Activated T-cell treated with anti-CD3 and anti-CD28 coated beads, Interleukin-2, amount 50 U/mL, for 72 hours (primary cell): ENCODE data around the gene NPHP4. TPM values are rescaled to one million over a fixed set of nuclear protein-coding genes. Genes with fewer than 3 reads are reported as not detected.
A peak's percentile ranks its signal among the peaks of the same experiment; 100 is the strongest.

Experiments used
- ATAC-seq, 2 donors: fragments of 150-1000 bp; cut with Tn5 transposase; replicated peaks in 1 of 2; 2 replicates each; pipeline ENCODE4 v1.10.0; 2021; ENCODE audit warnings: moderate library complexity in 2 of 2, mild to moderate bottlenecking in 1 of 2
- DNase-seq, 2 donors: peaks; one replicate each; pipeline ENCODE4 v3.0.0; 2021 to 2022; ENCODE audit warnings: mixed read lengths in 1 of 2
- H3K27ac Mint-ChIP-seq: one replicate; pipeline ENCODE4 v1.8.0; 2022; ENCODE audit warnings: mild to moderate bottlenecking, moderate library complexity, mixed read lengths
- H3K27me3 Mint-ChIP-seq: one replicate; pipeline ENCODE4 v1.8.0; 2022; ENCODE audit warnings: low read depth, mixed read lengths
- H3K36me3 Mint-ChIP-seq, 2 donors: one replicate each; pipeline ENCODE4 v1.8.0; 2022; ENCODE audit warnings: mixed read lengths in 2 of 2, mild to moderate bottlenecking in 1 of 2; ENCODE audit not compliant: insufficient read depth in 2 of 2
- H3K4me1 Mint-ChIP-seq: one replicate; pipeline ENCODE4 v1.8.0; 2022; ENCODE audit warnings: low read depth, mixed read lengths
- H3K4me3 Mint-ChIP-seq, 2 donors: one replicate each; pipeline ENCODE4 v1.8.0; 2022; ENCODE audit warnings: mild to moderate bottlenecking in 2 of 2, mixed read lengths in 2 of 2, moderate library complexity in 2 of 2
- H3K9me3 Mint-ChIP-seq, 2 donors: one replicate each; pipeline ENCODE4 v1.8.0; 2022; ENCODE audit warnings: mixed read lengths in 2 of 2
- total RNA-seq, 2 donors: library from RNA; stranded (reverse); gene quantifications; one replicate each; pipeline ENCODE4 v1.2.3, GENCODE V29; 2022

NPHP4 gene
- total RNA-seq, 2 donors from 2014 or later = 12.3 to 14.5 TPM

DNA sequence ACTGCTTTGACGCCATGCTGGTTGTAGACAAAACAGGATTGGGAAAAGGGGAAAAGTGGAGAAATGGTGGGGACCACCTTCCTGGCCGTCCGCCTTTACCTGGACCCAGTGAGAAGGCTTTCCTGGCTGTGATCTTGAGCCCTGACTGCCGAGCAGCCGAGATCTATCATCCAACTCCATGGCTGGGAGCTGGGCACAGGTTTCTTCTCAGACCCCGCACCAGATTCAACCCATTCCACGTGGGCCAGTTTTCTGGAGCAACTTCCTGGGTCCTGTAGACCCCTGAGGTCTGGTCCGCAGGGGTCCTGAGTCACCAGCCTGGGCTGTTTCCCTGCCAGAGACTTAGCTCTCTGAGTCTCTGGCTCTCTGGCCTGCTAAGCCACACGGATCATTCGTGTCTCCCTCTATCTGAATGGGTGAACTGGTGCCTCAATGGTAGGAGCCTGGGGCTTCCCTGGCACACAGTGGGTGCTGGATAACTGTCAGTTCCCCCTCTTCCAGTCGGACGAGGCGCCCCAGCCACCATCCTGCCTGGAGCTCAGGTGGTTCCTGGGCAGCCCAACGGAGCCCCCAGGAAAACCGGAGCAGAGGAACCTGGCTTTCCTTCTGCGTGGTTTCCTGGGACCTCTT is 4.5 kb upstream of the NPHP4 start:
- no peaks in the 10 kb centered on the region for H3K9me3 Mint-ChIP-seq
- peaks cover 19% of the 10 kb centered on the region for H3K4me1 Mint-ChIP-seq
- DNase-seq (no peak), ATAC-seq (no peak)
- H3K36me3 Mint-ChIP-seq = peaks cover 0 to 4% of the 10 kb centered on the region in 2 donors
- no peak overlapping the region for H3K4me3 Mint-ChIP-seq
- no peak overlapping the region for H3K27ac Mint-ChIP-seq
- H3K27me3 Mint-ChIP-seq = no peaks in the 10 kb centered on the region

DNA sequence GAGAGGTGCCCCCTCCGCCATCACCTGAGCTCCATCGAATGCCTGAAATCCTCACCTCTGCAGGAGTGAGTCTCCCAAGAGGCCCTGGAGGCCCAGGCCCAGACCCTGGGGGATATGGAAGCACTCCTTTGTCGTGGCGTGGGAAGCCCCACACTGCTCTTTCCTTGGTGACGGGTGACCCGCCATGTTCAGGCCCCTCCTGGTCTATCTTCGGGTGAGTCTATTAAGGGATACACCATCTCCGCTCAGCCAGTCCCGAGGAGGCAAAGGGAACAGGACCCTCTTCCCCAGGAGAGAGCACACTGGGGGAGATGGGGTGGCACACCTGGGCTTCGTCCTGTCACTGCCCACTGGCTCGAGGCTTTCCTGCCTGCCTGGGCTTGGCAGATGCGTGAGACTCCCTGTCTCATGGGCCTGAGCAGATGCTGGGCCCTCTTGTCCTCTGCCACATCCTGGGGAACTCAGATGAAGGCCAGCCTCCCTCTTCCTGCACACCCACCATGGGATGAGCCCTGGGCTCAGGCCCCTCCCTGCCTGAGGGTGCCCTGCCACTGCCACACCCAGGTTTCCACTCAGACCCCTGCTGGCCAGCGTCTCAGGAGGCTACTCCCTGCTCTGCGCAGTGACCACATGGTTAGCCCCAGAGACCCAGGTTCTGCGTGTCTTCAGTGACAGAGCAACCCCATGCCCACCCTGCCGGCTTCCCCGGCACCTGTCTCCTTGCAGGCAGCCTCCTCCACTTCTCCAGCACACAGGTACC is 3.8 kb upstream of the NPHP4 start:
- Mint-ChIP-seq H3K9me3 (no peaks in the 10 kb centered on the region), H3K27me3 (no peaks in the 10 kb centered on the region), H3K4me1 (peaks cover 22% of the 10 kb centered on the region), H3K36me3 (peaks cover 0 to 4% of the 10 kb centered on the region in 2 donors), H3K27ac (no peak overlapping the region), H3K4me3 (no peak overlapping the region)
- no peak for DNase-seq
- ATAC-seq = no peak

DNA sequence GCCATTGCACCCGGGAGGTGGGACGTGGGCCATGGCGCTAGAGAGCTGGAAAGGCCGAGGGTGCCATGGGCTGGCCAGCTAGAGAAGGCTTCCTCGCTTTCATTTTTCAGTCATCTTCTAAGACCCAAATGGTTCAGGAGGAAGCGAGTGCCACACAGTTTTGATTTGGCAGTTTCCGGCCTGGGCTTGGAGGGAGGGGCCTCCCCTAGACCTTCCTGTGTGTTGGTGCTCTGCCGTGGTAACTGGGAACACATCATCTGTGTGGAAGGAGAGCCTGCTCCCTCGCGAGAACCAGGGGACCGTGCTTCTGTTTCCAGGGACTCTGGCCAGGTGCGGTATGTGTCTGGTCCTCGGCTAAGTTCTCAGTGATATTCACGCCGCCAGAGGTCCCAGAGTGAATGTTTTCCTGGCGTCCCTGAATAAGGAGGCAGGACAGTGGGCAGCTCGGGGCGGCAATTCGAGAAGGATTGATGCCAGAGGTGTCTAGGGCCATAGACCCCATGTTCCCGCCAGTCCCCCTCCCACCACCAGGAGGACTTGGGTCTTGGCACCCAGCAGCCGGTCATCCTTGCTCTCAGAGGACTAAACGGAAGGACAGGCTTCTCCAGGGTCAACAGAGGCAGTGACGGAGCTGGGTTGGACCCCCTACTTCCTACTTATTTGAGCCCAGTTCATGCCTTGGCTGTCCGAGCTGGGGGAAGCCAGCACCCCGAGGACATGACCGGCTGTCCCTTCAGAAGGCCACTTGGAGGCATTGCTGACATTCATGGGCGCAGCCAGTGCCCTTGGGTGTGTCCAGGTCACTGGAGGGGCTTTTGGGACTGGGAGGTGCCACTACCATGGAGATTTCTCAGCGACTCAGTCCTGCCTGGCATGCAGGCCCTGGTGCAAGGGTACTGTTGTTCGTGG is 2.7 kb upstream of the NPHP4 start:
- Mint-ChIP-seq H3K4me1 (peaks cover 26% of the 10 kb centered on the region), H3K27me3 (no peaks in the 10 kb centered on the region), H3K4me3 (peak overlapping the region; percentile 87 to 98), H3K27ac (peak overlapping the region; percentile 85), H3K36me3 (peaks cover 0 to 6% of the 10 kb centered on the region in 2 donors), H3K9me3 (no peaks in the 10 kb centered on the region)
- ATAC-seq (peak; percentile 11 to 37), DNase-seq (peak; percentile 62 to 69)

DNA sequence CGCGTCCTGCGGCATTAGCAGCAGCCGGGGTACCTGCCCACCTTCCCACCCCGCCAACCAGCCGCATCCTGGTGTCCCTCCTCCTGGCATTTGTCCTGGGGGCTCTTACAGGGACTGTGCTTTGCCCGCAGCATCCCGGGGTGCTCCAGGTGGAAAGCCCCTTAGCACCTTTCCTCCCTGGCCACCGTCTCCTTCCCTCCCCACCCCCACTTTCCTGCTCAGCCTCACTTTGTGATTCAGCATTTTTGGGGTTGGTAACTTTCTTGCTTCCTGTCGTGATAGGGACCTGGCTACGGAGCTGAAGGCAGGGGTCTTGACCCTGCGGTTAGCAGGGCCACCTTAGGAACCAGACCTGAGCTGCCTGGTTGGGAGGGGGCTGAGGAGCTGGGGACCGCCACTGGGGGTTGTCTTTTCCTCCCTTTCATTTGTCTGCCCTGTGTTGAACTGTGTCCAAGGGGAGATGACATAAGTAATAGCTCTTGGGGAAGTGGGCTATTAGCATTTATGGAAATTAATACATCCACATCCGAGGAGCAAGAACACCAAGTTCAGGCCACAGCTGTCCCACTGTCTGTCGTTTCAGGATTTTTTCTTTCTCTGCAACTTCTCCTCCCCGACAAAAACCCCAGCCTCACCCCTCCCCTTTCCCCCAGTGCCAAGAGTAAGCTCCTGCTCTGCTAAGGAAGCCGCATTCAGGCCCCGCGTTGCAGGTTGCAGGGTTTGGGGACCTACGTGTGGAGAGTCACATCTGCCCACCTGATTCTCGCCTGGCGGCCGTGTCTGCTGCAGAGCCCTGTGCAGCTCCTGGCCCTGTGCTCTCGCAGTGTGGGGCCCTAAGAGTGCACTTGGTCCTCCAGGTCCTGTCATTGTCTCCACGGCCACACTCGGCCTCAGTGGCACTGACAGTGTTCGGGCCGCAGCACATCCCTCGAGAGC is 1.6 kb upstream of the NPHP4 start:
- Mint-ChIP-seq H3K27ac (peak overlapping the region; percentile 41), H3K36me3 (peaks cover 0 to 6% of the 10 kb centered on the region in 2 donors), H3K9me3 (no peaks in the 10 kb centered on the region), H3K4me3 (peak overlapping the region; percentile 87 to 98), H3K4me1 (peaks cover 26% of the 10 kb centered on the region), H3K27me3 (no peaks in the 10 kb centered on the region)
- no peak for ATAC-seq
- peak in 1 of 2 donors; percentile 21 for DNase-seq

DNA sequence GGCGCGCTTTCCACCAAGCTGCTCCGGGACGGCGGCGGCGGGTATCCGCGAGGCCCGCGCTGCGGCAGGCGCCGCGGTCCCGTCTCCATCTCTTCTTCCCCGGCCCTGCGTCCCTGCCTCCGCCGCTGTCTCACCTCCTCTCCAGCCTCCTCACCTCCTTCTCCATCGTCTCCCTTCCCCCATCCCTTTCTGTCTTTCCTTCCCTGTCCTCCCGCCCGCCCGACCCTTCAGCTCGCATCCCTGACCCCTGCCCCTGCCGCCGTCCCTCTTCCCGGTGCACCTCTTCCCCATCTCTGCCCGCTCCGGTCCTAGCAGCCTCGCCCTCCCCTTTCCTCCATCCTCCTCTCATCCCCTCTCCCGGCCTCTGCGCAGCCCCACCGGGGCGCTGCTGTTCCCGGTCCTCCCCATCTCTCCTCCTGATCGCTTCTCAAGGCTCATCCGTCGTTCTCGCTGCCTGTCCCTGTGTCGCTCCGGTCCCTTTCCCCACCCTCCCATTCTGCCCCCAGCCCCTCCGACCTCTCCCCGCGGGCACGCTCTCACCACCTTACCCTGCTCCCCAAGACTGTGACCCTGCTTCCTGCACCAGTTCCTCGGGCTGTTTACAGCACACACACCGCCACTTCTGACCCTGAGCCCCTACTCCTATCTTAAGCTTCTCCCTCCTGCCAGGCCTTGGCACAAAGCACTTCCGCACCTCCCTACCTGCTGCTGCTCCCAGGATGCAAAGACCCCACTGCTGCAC is 760 bp upstream of the NPHP4 start:
- peaks cover 0 to 6% of the 10 kb centered on the region in 2 donors for H3K36me3 Mint-ChIP-seq
- no peaks in the 10 kb centered on the region for H3K27me3 Mint-ChIP-seq
- ATAC-seq (no peak), DNase-seq (peak; percentile 25 to 30)
- peak overlapping the region; percentile 23 for H3K27ac Mint-ChIP-seq
- peak overlapping the region; percentile 87 to 98 for H3K4me3 Mint-ChIP-seq
- no peaks in the 10 kb centered on the region for H3K9me3 Mint-ChIP-seq
- peaks cover 26% of the 10 kb centered on the region for H3K4me1 Mint-ChIP-seq

DNA sequence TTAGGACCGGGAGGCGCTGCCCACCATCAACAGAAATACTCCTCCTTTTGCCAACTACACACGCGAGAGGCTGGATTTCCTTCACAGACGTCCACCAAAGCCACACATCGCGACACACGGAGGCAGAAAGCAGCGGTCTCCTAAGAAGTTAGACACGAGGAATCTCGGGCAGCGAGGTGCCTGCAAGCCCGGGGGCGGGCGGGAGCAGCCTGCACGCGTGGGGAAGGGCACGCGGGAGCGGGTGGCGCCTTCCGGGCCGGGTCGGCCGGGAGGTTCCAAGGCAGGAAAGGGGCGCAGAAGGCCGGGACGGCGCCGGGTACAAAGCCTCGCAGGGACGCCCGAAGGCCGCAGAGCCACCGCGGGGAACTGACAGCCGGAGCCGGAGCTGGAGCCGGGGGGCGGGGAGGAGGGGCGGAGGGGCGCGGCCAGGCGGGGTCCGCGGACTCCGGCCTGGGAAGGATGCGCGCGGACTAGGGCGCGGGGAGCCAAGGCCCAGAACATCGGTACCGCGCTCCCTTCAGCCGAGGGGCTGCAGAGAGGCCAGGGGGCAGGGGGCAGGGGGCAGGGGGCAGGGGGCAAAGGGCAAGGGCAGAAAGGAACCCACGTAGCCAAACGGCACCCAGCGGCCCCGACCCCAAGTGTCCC is 722 bp downstream of the NPHP4 start:
- DNase-seq (peak; percentile 48 to 66), ATAC-seq (peak; percentile 27 to 36)
- H3K4me1 Mint-ChIP-seq = peaks cover 26% of the 10 kb centered on the region
- H3K9me3 Mint-ChIP-seq = no peaks in the 10 kb centered on the region
- H3K27me3 Mint-ChIP-seq = no peaks in the 10 kb centered on the region
- peak overlapping the region; percentile 87 for H3K27ac Mint-ChIP-seq
- peak overlapping the region; percentile 87 to 98 for H3K4me3 Mint-ChIP-seq
- H3K36me3 Mint-ChIP-seq = peaks cover 0 to 6% of the 10 kb centered on the region in 2 donors

DNA sequence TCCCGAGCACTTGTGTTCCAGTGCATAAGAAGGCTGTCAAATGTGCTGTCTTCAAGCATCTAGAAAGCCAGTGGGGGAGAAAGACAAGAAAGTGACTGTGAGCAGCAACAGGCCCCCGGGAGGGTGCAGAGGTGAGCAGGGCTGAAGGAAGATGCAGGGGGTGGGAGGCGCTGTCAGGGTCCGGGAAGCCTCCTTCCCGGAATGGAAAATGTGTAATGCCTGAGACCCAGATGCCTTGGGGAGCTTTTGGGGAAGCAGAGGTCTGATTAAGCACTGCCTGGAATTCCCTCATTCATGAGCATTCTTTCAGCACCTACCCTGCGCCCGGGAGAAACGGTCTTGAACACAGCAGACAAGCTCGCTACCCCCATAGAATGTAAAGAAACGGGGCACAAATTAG is 1.3 kb downstream of the NPHP4 start:
- H3K27ac Mint-ChIP-seq = peak overlapping the region; percentile 87
- no peaks in the 10 kb centered on the region for H3K27me3 Mint-ChIP-seq
- no peak for ATAC-seq
- DNase-seq = no peak
- peak overlapping the region; percentile 87 to 98 for H3K4me3 Mint-ChIP-seq
- no peaks in the 10 kb centered on the region for H3K9me3 Mint-ChIP-seq
- peaks cover 0 to 6% of the 10 kb centered on the region in 2 donors for H3K36me3 Mint-ChIP-seq
- peaks cover 26% of the 10 kb centered on the region for H3K4me1 Mint-ChIP-seq

DNA sequence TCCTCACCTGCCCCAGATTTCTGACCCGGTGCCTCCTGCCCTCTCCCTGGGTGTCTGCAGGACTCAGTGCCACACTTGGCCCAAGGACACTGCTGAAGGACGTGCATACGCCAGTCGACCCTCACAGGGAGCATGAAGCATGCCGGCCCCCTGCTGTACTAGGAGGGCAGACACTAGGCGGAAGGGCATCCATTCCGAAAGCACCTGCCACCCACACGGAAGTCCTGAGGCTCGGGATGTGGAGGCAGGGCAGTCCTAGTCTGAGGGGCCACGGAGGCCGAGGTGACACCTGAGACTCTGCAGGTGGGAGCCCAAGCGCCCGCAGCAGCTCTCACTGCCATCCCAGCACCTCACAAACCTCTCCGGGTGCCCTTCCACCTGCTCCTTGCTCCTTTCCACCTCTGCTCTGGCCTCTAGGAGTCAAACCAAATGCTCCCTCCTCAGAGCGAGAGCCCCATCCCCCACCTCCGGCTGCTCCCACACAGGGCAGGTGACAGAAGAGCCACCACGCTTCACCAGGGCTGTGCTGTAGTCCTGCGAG is 2.4 kb downstream of the NPHP4 start:
- Mint-ChIP-seq H3K27me3 (no peaks in the 10 kb centered on the region), H3K36me3 (peaks cover 0 to 6% of the 10 kb centered on the region in 2 donors), H3K4me1 (peaks cover 21% of the 10 kb centered on the region), H3K4me3 (peak overlapping the region; percentile 33 to 55), H3K9me3 (no peaks in the 10 kb centered on the region), H3K27ac (no peak overlapping the region)
- ATAC-seq = no peak
- DNase-seq = no peak

DNA sequence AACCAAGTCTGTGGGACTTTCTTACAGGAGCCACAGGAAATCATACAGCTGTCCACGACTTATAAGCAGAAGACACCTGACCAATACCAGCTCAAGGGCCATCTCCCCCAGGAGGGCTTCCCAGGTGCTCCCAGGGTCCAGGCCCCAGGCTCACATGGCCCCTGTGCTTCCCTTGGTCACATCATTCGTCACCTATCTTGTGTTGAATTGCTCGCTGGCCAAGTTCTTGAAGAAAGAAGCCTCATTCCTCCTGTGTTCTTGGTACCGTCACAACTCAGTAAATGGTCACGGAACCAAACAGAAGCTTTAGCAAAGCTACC is 3.0 kb downstream of the NPHP4 start:
- no peaks in the 10 kb centered on the region for H3K27me3 Mint-ChIP-seq
- ATAC-seq = no peak
- H3K27ac Mint-ChIP-seq = no peak overlapping the region
- H3K4me1 Mint-ChIP-seq = peaks cover 15% of the 10 kb centered on the region
- H3K4me3 Mint-ChIP-seq = no peak overlapping the region
- H3K36me3 Mint-ChIP-seq = peaks cover 2 to 6% of the 10 kb centered on the region in 2 donors
- no peaks in the 10 kb centered on the region for H3K9me3 Mint-ChIP-seq
- no peak for DNase-seq

DNA sequence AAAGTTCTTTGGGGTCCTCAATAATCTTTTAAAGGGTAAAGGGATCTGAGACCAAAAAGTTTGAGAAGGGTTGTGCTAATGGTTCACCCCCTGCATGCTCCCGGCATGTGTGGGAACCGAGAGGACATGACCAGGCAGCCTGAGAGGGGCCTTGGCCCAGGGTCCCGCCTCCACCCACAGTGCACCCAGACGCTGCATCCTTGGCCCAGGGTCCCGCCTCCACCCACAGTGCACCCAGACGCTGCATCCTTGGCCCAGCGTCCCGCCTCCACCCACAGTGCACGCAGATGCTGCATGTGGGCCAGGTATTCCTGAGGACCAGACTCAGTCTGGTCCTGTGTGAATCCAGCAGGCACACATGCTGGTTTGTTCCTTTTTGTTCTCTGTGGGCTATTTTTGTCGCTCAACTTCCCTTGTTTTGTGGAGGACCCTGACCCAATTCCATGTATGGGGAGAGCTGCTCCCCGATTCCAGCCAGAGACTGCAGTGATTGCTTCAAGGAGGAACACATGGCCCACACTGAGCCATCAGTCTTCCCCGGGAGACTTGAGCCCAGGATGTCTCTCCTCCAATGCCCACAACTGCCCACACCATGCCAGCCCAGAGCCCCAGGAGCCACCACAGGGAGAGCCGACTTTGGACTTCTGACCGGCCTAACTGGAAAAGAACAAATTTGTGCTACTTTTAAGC is 3.5 kb downstream of the NPHP4 start:
- H3K36me3 Mint-ChIP-seq = peaks cover 2 to 6% of the 10 kb centered on the region in 2 donors
- H3K4me3 Mint-ChIP-seq = no peak overlapping the region
- H3K27me3 Mint-ChIP-seq = no peaks in the 10 kb centered on the region
- H3K9me3 Mint-ChIP-seq = no peaks in the 10 kb centered on the region
- no peak overlapping the region for H3K27ac Mint-ChIP-seq
- DNase-seq = no peak
- ATAC-seq = no peak
- peaks cover 10% of the 10 kb centered on the region for H3K4me1 Mint-ChIP-seq

DNA sequence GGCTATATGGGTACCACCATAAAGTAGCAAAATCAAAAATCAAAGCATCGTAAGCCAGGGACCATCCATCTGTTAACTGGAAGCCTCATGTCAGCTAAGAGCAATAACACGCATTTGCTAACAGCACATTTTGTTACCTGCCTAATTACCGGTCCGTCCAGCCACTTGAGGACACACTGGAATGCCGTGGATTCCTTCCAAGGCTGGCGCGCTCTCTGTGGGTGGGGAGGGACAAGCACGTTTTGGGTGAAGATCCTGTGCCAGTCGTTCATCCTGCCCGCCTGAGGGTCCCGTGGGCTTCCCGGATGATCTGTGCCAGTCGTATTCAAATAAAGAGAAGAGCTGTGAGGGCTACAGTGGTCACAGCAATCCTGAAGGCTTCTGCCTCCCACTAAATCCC is 6.2 kb downstream of the NPHP4 start:
- Mint-ChIP-seq H3K9me3 (no peaks in the 10 kb centered on the region), H3K27me3 (no peaks in the 10 kb centered on the region), H3K4me1 (peaks cover 4% of the 10 kb centered on the region), H3K4me3 (no peak overlapping the region), H3K27ac (no peak overlapping the region), H3K36me3 (peaks cover 1 to 2% of the 10 kb centered on the region in 2 donors)
- ATAC-seq (no peak), DNase-seq (no peak)
